Activated CD4-positive, alpha-beta T cell treated with anti-CD3 and anti-CD28 coated beads, Interleukin-2, amount 50 U/mL, for 48 hours (primary cell): Measurements from ENCODE around the gene DNAJB6.
"Not testable (repeated sequence)": the region's sequence is repeated elsewhere in the genome, so short reads cannot be mapped to it uniquely, and the experiment has no call there.

Experiments
- DNase-seq, 2 experiments: peaks; one replicate each; pipeline ENCODE4 v3.0.0-alpha.2; 2020

Gene DNAJB6

DNA sequence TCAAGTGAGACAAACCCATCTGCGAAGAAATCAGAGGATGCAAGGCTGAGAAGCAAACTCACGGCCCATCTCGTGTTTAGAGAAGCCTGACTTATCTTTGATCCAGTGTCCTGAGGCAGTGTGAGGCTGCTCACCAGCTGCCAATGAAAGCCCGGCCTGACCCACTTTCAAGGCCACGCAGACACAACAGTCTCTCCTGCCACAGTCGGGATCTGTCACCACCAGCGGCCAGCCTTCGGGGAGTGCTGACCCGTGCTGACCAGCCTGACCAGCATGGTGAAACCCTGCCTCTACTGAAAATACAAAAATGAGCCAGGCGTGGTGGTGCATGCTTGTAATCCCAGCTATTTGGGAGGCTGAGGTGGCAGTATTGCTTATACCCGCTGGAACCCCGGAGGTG is 7.4 kb upstream of the DNAJB6 start:
- no peak for DNase-seq

DNA sequence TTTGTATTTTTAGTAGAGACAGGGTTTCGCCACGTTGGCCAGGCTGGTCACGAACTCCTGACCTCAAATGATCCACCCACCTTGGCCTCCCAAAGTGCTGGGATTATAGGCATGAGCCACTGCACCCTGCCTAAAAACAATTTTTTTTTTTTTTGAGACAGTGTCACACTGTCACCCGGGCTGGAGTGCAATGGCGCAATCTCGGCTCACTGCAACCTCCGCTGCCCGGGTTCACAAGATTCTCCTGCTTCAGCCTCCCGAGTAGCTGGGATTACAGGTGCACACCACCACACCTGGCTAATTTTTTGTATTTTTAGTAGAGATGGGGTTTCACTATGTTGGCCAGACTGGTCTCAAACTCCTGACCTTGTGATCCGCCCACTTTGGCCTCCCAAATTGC is 6.2 kb upstream of the DNAJB6 start:
- not testable (repeated sequence) for DNase-seq

GRCh38 chr7:157331049-157331448 is 5.8 kb upstream of the DNAJB6 start:
- DNase-seq, result not testable (repeated sequence)

DNA sequence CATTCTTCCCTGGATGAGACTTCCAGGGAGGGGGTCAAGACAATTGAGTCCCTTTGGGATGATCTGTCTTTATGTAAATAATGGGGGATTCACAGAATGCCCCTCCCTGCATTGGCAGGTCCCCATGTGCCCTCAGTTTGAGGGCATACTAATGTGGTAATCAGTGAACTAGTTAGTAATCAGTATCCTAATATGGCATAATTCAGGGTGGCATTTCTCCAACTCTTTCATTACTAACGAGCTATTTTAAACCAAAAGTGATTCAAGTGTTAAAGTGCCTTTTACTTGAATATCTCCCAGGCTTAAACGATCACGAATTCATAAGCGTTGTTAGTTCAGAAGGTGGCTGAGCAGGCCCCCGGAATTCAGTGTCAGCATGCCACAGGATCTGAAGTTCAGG is 1.6 kb upstream of the DNAJB6 start:
- DNase-seq, result no peak

GRCh38 chr7:157335991-157336382 is 817 bp upstream of the DNAJB6 start:
- no peak for DNase-seq

DNA sequence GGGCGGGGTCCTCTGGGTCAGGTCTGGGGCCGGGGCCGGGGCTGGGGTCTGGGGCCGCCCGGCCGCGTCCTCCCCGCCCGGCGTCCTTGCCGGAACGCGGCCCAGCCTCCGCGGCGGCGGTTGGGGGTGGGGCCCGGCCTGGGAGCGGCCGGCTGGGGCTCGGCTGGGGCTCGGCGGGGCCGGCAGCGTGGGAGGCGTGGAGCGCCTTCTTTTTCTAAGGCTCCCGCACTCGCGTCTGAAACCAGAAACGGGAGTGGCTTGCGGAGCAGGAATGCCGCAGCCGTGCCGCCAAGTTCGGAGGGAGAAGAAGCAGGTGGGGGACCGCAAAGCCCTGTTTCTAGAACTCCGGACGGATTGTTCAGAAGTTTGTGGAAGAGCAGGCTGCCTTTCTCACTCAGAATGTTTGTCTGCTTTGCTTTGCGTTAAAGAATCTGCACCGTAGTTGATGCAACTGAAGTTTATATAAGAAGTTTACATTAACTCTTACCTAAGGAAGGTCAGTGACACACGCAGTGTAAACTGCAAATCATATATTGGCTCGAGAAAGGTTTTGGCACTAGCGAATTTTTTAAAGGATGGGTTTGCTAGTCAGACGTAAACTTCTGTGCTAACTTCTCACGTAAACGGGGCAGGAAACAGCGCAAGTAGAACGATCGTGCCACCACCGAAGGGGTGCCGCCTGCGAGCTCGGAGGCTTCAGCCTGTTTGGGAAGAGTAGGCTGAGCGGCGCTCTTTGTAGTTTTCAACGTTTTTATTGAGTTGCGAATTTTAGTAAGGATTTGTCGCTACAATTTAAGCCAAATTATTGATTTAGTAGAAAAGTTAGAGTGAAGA is 729 bp downstream of the DNAJB6 start:
- peak; percentile 72 to 77 for DNase-seq

GRCh38 chr7:157339777-157340677 is 3.2 kb downstream of the DNAJB6 start:
- DNase-seq, result peak; percentile 70 to 75

DNA sequence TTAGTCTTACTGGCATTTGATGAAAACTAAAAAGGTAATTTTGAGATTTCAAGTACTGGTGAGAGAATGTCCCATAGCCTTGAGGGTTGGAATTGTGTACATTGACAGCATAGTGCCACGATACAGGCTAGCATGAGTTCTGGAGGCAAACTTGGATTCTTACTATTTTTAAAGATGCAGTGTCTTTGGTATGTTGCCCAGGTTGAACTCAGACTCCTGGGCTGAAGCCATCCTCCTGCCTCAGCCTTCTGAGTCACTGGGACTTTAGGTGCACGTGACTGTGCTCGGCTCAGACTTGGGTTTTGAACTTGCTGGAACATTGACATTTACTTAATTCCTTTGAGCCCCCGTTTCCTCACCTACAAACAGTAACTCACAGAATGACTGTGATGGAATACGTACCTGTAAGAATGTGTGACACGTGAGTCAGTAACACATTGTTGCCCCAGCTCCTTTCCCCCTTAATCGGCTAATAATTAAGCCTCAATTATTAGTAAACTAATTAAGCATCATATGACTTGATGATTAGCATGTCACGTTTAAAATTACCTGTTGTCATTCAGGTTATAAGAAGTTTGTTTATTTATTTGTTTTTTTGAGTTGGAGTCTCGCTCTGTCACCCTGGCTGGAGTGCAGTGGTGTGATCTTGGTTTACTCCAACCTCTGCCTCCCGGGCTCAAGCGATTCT is 10.6 kb downstream of the DNAJB6 start:
- peak; percentile 13 to 35 for DNase-seq

DNA sequence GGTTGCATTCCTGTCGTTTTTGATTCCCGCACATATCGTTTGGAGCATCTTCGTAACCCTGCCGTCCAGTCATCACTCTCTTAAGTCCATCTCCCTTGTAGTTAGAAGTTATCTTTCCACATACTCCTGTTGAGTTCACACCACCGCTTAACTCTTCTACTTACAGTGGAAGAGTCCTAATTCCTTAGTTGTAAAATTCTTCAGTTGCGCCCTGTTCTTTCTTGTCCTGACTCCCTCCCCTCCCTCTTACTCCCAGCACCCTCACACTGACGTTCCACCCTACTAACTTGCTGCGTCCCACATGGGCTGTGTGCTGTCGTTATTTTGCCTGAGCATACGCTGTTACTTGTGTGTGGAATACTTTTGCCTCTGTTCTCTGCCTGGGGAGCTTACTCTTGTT is 11.7 kb downstream of the DNAJB6 start:
- DNase-seq, result no peak

DNA sequence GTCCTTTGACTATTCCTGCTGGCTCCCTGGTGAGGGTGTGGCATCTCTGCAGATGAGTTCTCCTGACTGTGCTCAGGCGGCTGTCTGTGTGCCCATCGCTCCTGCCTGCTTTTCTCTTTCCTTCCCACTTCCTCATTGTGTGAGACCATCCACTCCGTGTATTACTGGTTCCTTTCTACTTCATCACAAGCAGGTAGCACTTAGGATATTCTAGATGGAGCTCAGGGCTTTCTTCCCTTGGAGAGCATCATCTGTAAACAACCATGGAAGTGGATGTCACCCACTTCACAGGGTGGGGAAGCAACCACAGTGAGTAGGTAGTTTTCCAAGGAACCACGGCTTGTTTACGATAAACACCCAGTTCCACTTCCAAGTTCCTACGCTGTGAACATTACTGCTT is 15.7 kb downstream of the DNAJB6 start:
- no peak for DNase-seq

- no peak for DNase-seq
These were observed 19.1 kb downstream of the DNAJB6 start for GRCh38 chr7:157355784-157356511.

- DNase-seq, result peak; percentile 29 to 47
These were observed 20.6 kb downstream of the DNAJB6 start for GRCh38 chr7:157357129-157358040.

GRCh38 chr7:157358041-157358752 is 21.4 kb downstream of the DNAJB6 start:
- DNase-seq, result no peak

- DNase-seq, result no peak
These were observed 21.9 kb downstream of the DNAJB6 start for GRCh38 chr7:157358753-157359096.

- DNase-seq, result no peak
These were observed 22.8 kb downstream of the DNAJB6 start for GRCh38 chr7:157359581-157359980.

DNA sequence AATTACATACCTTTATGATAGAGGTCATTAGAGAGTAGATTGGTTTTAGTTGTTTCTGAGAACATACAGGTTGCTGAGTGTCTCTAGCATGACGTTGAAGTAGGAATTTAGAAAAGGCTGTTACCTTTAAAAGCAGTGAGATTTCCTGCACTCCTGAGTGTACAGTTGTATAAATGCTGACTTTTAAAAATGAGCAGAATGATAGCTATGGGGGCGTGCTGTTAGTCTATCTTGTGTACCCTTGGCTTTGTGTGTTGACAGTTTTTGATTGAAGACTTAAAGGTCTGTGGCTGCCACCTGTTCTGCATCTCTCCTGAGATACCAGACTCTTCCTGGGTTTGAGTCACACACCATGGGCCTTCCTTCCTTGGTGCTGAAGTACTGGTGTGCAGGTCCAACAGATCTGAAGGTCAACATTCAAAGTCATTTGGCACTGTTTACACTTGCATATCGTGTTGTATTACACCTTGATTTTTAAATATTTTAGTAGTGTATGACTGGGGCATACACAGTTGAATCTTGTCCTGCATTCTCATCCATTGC is 23.8 kb downstream of the DNAJB6 start:
- no peak for DNase-seq

GRCh38 chr7:157361537-157361936 is 24.7 kb downstream of the DNAJB6 start:
- DNase-seq, result no peak

- DNase-seq, result no peak
These were observed 25.9 kb downstream of the DNAJB6 start for GRCh38 chr7:157362729-157363128.

- no peak for DNase-seq
These were observed 29.9 kb downstream of the DNAJB6 start for GRCh38 chr7:157366722-157367121.

DNA sequence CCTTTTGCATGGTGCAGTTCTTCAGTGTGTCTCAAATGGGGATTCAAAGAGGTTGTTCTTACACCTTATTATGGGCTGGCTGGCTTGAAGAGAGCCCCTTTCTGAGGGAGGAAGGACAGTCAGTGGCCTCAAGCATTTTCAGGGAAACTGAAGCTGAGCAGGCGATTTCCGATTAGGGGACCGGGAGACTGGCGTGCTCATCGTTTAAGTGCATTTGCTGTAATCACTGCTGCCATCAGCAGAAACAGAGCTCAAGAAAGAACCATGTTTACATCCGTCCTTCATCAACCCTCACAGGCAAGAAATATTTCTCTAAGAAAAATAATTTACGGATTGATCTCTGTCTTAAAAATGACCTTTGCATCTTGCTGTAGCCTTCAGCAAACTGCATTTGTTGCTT is 32.2 kb downstream of the DNAJB6 start:
- no peak for DNase-seq

DNA sequence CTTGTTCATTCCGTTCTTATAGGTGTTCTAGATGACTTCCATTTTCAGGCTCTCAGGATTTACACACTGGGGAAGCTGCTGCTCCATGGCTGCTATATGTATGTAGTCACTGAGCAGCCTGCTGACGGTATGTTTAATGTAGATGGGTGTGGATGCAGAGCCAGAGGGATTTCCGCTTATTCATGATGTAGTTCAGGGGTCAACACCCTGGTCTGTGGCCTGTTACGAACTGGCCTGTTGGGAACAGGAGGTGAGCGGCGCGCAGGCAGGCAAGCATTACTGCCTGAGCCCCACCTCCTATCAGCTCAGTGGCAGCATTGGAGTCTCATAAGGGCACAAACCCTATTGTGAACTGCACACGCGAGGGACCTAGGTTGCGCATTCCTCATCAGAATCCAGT is 33.9 kb downstream of the DNAJB6 start:
- no peak for DNase-seq
